ENCODE data around the gene PDIA4.
"Not testable (repeated sequence)": the region's sequence is repeated elsewhere in the genome, so short reads cannot be mapped to it uniquely, and the experiment has no call there.

The PDIA4 gene

GRCh38 chr7:149031353-149031910, 3.1 kb upstream of the PDIA4 start:
- no peak for DNase-seq (ENCODE audit: low read depth in 2 of 2)

DNA sequence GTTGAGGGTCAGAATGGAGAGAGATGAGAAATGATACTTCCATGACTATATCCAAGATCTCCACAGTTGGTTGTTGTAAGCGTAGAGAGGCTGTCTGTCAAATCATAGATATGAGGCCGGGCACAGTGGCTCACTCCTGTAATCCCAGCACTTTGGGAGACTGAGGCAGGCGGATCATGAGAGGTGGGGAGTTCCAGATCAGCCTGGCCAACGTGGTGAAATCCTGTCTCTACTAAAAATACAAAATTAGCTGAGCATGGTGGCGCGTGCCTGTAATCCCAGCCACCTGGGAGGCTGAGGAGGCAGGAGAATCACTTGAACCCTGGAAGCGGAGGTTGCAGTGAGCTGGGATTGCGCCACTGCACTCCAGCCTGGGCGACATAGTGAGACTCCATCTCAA, 2.1 kb upstream of the PDIA4 start:
- DNase-seq (ENCODE audit: low read depth in 2 of 2): not testable (repeated sequence)

- no peak for DNase-seq (ENCODE audit: low read depth in 2 of 2)
These were observed 527 bp downstream of the PDIA4 start for GRCh38 chr7:149027611-149028345.

GRCh38 chr7:149027055-149027454, 1.2 kb downstream of the PDIA4 start:
- DNase-seq (ENCODE audit: low read depth in 2 of 2): no peak

DNA sequence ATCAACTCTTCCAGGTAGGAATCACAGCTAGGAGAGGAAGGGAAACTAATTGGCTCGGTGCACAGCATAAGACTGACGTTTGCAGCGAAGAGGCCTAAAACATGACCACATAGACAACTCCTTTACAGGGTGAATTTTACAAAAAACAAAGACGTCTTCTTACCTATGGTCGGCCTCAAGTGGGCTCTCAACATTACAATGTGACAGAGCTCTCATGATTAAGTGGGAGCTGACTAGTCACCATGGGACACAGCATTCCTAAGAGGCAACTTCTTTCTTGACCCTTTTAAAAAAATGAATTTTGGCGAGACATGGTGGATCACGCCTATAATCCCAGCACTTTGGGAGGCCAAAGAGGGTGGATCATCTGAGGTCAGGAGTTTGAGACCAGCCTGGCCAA, 4.6 kb downstream of the PDIA4 start:
- no peak for DNase-seq (ENCODE audit: low read depth in 2 of 2)

GRCh38 chr7:149022756-149023360, 5.4 kb downstream of the PDIA4 start:
- DNase-seq (ENCODE audit: low read depth in 2 of 2): no peak

GRCh38 chr7:149021725-149022062, 6.6 kb downstream of the PDIA4 start:
- DNase-seq (ENCODE audit: low read depth in 2 of 2): no peak

DNA sequence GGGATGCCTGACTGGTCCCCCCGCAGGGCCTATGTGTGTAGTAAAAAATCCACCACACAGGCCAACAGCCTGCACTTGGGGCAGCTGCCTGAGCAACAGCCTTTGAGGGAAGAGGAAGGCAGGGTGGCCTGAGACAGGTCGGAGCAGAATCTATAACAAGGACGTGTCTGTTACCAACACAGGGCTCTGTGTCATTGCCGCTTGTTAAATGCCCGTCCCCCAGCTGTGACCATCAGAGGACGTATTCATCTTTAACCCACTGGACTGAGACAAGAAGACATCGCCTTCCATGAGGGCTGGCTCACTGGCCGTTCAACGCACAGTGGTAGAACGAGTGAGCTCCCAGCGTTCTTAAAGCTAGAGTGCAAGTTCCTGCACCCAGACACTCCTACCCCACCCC, 7.8 kb downstream of the PDIA4 start:
- DNase-seq (ENCODE audit: low read depth in 2 of 2): no peak

DNA sequence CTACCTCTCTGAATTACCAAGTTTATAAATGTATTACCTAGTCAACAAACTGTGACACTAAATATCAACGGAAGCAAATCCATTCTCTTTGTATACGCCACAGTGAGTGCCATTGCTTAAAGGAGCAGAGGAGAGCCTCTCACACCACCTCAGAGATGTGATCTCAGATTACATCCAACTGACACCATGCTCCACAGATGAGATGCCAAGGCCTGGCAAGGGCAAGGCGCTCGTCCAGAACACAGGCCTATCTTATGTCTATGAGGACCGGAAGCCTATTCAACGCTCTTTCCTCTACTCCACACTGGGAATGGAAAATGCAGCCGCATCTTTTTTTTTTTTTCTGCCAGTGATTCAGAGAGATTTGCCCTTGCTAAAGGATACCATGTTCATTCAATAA, 11.4 kb downstream of the PDIA4 start:
- DNase-seq (ENCODE audit: low read depth in 2 of 2): no peak

DNA sequence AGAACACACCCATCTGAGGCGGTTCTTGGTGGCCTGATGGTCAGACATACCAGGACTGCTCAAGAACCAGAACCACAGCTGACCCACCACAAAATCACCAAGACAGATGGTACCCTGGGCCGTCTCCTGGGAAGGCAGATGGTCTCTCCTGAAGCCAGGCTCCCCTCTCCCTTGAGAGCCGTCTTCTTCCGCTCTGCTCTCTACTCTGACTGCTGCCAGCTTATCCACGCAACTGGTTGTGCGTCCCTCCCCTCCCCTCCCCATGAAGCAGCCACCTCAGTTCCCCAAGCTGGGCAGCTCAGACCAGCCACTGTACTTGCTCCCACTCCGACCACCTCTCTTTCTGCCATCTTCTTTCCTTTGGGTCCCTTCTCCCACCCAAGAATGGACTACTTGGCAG, 14.0 kb downstream of the PDIA4 start:
- no peak for DNase-seq (ENCODE audit: low read depth in 2 of 2)

GRCh38 chr7:149013876-149014275, 14.4 kb downstream of the PDIA4 start:
- DNase-seq (ENCODE audit: low read depth in 2 of 2): no peak

- not testable (repeated sequence) for DNase-seq (ENCODE audit: low read depth in 2 of 2)
These were observed 15.6 kb downstream of the PDIA4 start for GRCh38 chr7:149012730-149013129.

GRCh38 chr7:149011491-149011890, 16.8 kb downstream of the PDIA4 start:
- DNase-seq (ENCODE audit: low read depth in 2 of 2): no peak

GRCh38 chr7:149010451-149010850, 17.9 kb downstream of the PDIA4 start:
- no peak for DNase-seq (ENCODE audit: low read depth in 2 of 2)

DNA sequence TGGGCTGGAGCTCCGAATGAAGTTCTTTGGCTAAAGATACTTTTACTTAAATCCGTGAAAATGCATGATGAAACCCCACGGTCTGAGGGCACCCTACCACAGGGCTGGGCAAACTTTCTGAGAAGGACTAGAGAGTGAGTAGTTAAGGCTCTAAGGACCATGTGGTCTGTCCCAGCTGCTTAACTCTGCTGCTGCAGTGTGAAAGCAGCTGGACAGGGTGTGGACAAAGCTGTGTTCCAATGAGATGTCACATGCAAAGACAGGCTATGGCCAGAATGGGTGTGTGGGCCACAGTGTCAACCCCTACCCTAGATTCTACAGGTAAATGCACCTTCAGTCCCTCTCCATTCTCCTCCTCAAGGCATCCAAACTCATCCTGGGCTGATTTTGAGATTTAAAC, 18.8 kb downstream of the PDIA4 start:
- no peak for DNase-seq (ENCODE audit: low read depth in 2 of 2)

GRCh38 chr7:149007611-149008010, 20.7 kb downstream of the PDIA4 start:
- no peak for DNase-seq (ENCODE audit: low read depth in 2 of 2)

- DNase-seq (ENCODE audit: low read depth in 2 of 2): no peak
These were observed 21.2 kb downstream of the PDIA4 start for GRCh38 chr7:149007146-149007545.

DNA sequence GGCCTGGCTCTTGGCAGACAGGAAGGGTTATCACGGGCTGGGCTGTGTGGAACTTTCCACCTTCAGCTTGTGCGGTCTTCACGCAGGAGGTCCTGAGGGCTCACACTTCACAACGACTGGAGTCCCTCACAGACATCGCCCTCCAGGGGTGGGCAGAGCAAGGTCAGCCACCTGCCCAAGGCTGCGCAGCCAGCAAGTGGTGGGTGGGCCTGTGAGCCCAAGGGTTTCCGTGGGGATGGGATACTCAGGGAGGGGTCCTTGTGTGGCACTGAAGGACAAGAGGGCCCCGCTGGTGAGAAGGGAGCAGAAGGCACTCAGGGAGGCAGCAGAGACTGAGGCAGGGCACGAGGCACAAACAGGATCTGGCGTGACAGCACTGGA, 22.0 kb downstream of the PDIA4 start:
- DNase-seq (ENCODE audit: low read depth in 2 of 2): no peak

- DNase-seq (ENCODE audit: low read depth in 2 of 2): peak; percentile 33 to 34
These were observed 22.6 kb downstream of the PDIA4 start for GRCh38 chr7:149005427-149006344.

- no peak for DNase-seq (ENCODE audit: low read depth in 2 of 2)
These were observed 23.6 kb downstream of the PDIA4 start for GRCh38 chr7:149004405-149005370.

All from fibroblast of skin of left quadriceps (primary cell).